Stimulated activated CD8-positive, alpha-beta memory T cell treated with anti-CD3 and anti-CD28 coated beads, Interleukin-4, amount 100 ng/mL, for 1 hour (primary cell): Measurements from ENCODE around the gene ATP6V1C2.
"Not testable (repeated sequence)": the region's sequence is repeated elsewhere in the genome, so short reads cannot be mapped to it uniquely, and the experiment has no call there.

Experiments used
- DNase-seq, 2 donors: peaks; one replicate each; pipeline ENCODE4 v3.0.0-alpha.2; 2020; ENCODE audit warnings: low read depth in 2 of 2, low spot score in 1 of 2

ATP6V1C2 gene

DNA sequence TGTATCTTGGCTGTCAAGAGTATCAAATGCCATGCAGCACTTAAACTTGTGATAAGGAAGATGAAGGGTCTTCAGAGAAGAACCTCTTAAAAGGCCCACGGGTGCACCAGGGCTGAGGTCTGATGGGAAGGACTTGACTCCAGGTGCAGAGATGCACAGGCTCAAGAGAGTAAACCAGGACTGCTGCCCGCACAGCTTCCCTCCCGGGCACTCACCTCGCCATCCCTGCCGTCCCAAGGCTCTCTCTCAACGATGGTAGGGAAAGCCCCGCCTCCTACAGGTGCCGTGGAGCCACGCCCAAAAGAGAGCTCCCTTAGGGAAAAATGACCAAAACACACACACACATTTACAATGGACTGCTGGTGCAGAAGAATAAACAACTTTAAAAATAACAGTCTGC lies 63.3 kb downstream of the ATP6V1C2 start:
- no peak for DNase-seq

DNA sequence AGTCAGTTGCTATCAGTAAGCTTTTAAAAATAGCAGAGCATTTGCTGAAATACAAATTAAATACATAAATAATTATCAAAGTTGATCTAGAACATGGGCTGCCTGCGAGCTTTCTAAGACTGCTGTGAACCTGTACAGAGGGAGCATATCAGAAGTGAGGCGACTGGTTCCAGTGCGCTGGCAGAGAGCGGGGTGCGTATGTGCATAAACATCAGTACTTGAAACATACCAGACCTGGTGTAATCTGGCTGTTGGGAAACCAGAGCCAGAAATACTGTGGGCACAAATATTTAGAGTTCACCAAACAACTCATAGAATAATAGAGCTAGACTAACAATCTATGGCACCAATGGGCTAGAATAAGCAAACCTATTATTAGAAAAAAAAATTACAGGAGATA lies 63.8 kb downstream of the ATP6V1C2 start:
- DNase-seq, result no peak

DNA sequence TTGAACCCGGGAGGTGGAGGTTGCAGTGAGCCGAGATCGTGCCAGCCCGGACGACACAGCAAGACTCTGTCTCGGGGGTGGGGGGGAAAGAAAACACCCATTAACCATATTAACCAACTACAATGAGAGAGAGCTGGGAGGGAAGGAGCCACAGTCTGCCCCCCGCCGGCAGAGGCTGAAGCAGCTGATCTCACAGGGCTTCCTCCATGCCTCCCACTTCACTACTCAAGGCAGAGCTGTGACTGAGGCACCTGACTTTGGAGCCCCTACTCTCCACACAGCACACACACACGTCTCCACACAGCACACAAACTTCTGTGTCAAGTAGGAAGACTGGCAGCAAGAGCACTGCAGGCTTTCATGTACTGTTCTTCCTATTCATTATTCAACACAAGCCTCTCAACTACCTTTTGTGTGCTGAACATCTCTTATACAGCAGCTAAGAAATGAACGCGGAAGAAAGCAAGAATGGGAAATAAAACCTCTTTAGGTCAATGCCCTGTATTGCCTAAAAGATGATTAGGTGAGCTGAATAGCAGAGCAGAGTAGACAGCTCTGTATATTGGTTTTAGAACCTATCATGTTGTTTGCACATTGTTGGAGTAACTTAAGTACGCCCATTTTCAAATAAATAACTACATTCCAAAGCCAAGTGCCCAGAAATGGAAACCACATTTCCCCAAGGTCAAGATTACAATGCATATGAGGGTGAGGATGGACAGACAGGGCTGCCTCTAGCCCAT lies 65.0 kb downstream of the ATP6V1C2 start:
- no peak for DNase-seq

DNA sequence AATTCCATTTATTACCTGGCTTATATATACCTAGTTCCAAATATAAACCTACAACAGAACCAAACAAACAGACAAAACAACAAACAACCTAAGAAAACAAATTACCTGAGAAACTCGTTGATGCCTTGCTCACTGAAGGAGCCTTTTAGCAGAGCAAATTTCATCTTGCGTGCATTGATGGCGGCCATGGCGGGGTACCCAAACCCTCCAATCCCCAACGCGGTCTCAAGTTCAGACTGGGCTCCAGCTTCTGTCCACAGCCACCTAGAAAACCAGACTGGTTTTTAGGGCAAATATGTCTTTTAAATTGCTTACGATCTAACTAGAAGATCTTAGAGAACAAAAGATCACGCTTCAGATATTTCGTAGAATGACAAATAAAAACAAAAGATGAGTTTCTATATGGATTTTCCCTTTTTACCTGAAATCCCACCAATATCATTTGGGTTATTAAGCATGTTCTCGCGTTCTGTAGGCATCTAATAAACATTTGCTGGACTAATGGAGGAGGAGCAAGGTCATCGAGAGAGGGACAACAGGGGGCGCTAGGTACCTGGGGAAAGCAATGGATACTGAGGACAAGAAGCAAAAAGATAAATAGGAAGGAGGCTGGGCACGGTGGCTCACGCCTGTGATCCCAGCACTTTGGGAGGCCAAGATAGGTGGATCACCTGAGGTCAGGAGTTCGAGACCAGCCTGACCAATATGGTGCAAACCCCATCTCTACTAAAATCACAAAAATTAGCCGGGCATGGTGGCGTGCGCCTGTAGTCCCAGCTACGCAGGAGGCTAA lies 65.9 kb downstream of the ATP6V1C2 start:
- no peak for DNase-seq

DNA sequence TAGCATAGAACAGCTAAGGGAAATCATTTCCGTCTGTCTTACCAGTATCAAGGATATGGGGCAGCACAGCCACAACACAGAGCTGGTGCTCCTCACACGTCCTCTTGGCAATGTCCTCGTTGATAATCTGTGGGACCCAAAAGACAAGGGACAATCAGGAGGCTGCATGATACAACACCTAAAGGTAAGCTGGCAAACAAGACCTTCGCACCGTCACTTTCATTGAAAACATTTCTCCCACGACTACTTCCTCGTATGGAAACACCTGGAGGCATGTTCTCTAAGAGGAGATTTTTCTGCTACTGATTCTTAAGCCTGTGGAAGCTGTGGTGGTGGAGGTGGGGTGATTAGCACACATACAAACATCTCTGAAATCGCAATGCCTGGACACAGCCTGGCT lies 67.4 kb downstream of the ATP6V1C2 start:
- DNase-seq, result no peak

DNA sequence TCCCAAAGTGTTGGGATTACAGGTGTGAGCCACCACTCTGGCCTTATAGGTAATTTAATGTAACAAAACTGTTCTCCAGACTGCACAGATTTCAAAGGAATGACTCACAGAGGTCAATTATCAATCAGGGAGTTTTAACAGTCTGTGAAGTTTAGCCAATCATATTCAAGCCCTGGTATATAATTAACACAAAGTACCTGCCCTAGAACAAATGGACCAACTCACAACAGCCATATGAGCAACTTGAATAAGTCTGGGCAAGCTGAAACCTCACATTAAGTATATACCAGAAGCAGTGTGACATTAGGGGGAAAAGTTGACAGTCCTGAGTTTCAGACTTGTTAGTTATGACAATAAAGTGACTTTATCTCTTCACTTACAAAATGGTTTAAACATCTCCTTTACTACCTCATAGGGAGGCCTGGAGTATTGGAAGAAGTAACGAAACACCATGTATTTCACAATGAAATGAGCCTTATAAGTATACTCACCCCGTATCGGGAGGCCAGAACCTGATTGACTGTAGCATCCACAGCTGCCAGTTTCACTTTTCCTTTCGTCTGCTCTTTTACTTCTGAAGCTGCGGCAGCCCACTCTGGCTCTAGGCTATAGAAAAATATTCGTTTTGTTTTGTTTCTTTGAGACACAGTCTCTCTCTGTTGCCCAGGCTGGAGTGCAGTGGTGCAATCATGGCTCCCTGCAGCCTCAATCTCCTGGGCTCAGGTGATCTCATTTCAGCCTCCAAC lies 69.0 kb downstream of the ATP6V1C2 start:
- no peak for DNase-seq

DNA sequence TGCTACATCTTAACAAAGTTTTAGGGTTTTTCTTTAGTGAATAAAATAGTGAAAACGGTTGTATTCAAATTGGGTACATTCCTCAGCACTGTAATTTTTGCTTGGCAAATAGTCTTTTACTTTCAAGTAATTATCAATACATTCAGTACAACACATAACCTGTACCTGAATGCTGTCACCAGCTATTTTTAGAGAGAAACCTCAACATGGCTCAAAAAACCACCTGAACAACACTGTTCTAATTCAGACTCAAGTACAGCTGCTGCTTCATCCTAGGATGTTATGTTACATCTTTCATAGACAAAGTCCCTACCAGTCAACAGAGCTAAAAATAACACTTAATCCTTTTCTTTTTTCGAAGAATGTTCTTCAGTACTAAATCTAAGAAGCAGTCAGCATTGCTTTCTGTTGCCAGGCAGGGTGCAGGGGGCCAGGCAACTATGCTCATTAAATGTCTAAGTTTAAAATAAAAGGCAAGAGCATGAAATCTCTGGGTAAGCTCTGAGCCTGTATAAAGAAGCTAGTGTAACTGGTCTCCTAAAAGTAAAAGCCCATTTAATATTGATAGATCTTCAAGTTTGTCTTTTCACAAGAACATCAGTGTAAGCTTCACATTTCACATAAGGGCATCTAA lies 70.7 kb downstream of the ATP6V1C2 start:
- DNase-seq, result no peak

DNA sequence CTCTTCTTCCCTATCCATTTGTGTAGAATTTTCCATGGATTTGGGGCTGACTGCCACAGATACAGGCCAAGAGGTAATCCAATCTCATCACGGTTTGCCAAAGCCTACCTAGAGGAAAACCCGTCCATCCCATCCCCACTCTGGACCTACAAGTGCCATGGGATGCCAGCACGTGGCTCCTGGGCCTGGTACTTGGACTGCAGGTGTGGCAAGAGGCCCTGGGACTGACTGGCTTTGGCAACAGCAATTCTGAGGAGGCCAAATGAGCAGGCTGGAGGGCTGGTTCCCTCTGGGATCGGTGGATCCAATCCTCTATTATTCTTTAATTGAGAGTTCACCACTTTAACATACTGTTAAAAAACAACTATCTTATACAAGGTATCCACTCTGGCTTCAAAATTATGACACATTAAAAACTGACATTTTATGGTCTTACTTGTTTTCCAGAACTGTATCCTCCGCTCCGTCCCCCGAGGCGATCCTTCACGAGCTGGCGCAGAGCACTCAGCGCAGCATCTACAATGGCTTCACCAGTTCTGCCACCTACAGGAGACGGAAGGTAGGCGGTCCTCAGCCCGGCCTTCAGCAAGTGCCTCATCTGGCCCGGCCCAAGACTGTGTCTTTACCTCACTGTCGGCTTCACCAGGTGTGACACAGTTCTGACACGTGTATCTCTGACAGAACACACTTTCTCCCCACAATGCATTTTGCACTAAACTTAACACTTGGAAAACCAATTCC lies 71.4 kb downstream of the ATP6V1C2 start:
- no peak for DNase-seq

DNA sequence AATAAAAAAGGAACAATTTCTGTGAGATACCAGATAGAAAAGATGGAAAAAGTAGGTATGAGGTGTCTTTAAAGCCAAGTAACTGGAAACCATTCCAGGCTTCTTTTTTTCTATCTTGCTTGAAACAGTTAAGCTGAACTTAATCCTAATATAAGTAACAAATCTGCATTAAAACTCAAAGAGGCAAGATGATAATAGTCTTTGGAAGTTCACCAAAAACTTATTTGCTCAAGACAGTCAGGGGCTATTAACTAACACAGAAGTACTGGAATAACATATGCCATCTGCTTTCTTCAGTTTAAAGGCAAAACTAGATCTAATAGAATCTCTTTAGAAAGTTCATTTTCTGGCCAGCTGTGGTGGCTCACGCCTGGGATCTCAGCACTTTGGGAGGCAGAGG lies 72.4 kb downstream of the ATP6V1C2 start:
- no peak for DNase-seq

DNA sequence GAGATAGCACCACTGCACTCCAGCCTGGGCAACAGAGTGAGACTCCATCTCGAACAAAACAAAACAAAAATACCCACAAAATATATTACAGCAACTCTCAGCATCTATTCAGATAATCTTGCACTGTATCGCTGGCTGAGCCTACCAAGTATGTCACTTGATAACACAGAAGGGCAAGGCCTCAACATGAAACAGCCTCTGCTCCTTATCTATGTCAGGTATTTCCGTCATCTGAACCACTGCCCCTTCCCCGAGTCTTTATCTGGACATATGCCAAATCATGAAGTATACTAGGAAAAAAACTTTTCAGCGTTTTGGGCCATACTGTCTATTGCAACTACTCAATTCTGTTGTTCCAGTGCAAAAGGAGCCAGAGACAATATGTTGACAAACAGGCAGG lies 73.4 kb downstream of the ATP6V1C2 start:
- no peak for DNase-seq

DNA sequence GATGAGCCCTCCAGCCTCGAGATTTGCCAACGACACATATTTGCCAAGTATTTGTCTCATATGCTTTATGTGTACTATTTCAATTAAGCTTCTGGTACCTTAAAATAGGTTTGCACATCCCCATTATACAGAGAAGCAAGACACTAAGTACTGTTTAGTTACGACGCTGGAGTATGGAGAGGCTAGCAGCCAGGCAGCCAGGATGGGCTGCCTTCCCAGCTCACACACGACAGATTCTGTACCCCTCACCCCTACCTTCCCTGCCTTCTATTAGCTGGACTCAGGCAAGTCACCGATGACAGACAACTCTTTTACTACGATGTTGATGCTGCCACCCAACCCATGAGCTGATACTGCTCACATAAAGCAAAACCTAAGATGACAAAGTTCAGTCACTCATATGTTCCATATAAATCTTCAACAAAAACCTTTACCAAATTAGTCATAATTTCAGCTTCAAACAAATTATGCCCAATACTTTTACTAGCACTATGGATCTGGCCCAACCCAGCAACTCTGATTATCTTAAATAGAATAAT lies 74.1 kb downstream of the ATP6V1C2 start:
- no peak for DNase-seq

DNA sequence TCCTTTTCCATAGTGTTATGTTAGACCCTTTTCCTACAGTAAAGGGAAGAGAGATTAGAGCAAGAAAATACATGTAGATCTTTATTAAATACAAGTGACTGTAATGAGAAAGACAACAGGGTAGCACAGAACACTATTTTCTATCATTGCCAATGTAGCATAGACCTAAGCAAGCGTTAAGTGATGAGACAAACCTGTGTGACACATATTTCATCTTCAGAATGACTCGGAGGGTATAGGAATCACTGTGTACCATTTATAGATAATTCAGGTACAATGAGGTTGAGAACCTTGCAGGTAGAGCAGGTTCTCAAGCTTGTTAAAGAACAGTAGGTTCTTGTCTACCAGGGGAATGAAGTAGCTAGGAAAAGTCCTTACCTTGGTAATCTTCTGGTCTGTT lies 75.3 kb downstream of the ATP6V1C2 start:
- no peak for DNase-seq

DNA sequence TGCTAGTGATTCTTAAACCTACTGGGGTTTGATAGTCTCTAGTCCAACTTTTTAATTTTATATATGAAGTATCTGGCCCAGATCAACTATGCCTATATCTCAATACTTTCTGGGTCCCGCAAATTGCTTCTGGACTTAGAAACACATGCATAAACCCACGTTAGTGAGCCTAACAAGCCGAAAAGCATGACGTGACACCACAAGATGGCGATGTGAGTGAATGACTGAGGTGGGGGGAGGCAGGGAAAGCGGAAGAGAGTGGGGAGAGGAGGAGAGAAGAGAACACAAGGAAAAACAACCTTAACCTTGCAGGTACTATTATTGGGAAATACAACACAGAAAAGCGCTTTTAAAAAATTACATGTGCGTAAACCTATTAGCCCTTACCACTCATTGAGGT lies 77.4 kb downstream of the ATP6V1C2 start:
- no peak for DNase-seq

DNA sequence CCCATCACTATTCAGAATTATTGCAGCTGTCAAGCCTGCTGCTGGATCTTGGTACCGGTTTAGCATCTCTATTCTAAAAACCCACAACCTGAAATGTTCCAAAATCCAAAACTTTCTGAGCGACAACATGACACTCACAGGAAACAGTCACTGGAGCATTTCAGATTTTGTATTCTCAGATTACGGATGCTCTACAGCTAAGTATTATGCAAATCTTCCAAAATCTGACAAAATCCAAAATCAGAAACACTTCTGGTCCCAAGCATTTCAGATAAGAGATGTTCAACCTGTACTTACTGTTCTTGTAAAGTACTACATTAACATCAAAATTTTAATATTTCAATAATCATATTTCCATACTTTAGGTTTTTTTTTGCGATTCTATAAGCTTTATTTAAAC lies 78.7 kb downstream of the ATP6V1C2 start:
- DNase-seq, result no peak

DNA sequence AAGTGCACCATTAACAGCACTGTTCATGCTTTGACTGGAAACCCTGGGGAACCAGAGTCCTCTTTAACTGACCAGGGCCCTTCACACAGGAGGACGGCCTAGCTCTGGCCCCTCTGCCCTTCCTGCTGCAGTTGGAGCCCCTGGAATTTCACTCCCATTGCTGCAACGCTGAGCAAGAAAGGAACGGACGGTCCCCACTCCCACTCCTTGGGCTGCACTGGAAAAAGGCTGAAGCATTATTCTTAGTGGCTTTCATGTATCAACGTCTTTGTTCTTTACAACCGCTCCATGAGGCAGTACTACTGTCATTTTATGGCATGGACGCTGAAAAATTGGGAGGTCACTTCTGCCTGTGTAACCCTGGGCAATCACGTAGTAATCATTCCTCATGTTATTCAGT lies 81.2 kb downstream of the ATP6V1C2 start:
- DNase-seq, result no peak

DNA sequence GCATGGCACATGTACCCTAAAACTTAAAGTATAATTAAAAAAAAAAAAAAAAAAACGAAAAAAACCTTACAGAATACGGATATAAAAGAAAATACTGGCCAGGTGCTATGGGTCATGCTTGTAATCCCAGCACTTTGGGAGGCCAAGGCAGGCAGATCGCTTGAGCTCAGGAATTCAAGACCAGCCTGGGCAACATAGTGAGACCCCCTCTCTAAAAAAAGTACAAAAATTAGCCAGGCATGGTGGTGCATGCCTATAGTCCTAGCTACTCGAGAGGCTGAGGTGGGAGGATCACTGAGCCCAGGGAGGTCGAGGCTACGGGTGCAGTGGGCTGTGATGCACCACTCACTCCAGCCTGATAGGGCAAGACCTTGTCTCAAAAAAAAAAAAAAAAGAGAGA lies 84.6 kb downstream of the ATP6V1C2 start:
- DNase-seq, result not testable (repeated sequence)

DNA sequence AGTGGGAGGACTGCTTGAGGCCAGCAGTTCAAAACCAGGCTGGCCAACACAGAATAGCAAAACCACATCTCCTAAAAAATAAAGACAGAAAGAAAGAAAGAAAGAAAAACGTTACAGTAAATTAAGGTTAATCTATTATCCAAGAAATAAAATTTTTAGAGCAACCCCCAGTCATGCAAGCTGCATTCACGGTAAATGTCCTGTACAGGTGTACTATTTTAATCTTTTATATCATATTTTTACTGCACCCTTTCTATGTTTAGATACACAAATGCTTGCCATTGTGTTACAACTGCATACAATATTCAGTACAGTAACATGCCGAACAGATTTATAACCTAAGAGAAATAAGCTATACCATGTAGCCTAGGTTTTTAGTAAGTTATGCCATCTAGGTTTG lies 85.1 kb downstream of the ATP6V1C2 start:
- no peak for DNase-seq

DNA sequence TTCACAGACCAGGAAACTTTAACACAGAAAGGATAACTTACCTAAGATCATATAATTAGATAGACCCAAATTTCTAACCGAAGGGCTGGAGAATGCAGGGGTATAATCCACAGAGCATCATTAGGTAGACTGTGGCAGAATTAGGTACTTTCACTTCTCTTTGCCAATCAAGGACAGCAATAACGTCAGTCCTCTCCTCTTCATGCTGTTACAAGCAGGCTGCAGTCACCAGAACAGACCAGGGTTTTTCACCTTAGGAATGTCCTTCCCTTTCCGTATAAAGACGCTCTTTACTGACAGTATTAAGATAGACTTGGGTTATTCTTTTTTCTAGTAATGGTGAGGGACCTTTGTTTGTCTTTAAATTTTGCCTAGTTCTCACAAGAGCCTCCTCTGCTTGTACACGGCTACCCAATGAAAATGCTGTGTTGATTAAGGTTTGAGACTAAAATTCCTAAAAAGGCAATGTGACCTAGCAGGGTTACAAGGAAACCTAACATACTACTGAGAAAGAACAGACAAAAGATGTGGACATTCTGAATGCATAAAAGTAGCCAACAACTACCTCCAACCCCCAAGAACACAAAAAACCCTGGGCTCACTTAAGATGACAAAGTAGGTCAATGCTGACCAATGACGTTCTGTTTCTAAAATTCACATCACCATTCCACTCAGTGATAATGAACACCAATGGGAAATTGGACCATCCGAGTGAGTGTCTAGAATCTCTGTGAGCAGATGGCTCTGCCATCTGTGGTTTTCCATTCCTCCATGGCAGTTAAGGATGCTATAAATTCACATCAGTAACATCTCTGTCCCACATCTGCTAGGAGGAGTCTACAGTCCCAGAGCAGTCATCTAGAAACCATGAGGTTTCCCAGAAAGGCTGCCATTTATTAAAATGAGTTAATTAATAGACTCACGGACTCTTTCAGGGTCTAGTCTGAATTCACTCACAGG lies 89.1 kb downstream of the ATP6V1C2 start:
- DNase-seq, result no peak

DNA sequence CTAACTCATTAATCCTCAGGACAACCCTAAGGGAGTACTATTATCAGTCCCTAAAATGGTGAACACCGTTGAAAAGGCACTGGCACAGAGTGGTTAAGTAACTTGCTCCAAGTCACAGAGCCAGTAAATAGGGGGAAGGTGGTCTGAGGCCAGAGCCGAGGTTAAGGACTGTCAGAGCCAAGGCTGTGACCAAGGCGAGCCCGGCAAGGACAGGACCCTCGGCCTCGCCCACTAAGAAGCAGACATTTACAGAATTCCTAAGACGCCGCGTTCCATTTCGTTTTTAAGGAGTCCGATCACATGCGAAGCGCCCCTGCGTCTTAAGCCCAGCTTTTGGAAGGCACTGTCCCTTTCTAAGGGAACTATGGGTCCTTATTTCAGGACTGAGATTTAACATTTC lies 90.1 kb downstream of the ATP6V1C2 start:
- no peak for DNase-seq
